ENCODE results near the gene LRRC45. TPM values are rescaled to one million over a fixed set of nuclear protein-coding genes. Genes with fewer than 3 reads are reported as not detected.

Gene LRRC45
- polyA plus RNA-seq, 1 experiment: 3.4 TPM

GRCh38 chr17:82050761-82051641 lies 27.9 kb downstream of the LRRC45 start:
- ChIA-PET CTCF (interaction anchor here (1.6 kb wide), 1 partner anchor 13 kb away, joined by 4 read pairs; the partner anchor contains the start of gene DCXR), POLR2A (interaction anchor here (0.5 to 2.2 kb wide), 3 partner anchors 13 to 48 kb away, joined by 4 to 8 read pairs (median 5); partner anchors contain the start of gene DCXR)
- no peak for TF ChIP-seq CTCF (IDR thresholded peaks at IDR 0.05; ENCODE audit: low read depth, low read length)
- H3K27me3 ChIP-seq (ENCODE audit: control insufficient read depth, insufficient read depth, low read length): no peaks in the 10 kb centered on the region
- H3K4me3 ChIP-seq (ENCODE audit: low read depth, low read length): peak overlapping the region; percentile 85
- no peak overlapping the region for H3K27ac ChIP-seq (ENCODE audit: low read depth, low read length)
- DNase-seq (ENCODE audit: low read depth, low spot score): no peak
- H3K9me3 ChIP-seq (ENCODE audit: control insufficient read depth, insufficient read depth, low read length): peaks cover 4% of the 10 kb centered on the region; the same call in 1 of the 2 replicates

GRCh38 chr17:82051776-82052637 lies 28.9 kb downstream of the LRRC45 start, which contains the start of the genes GPS1 and RFNG:
Gene GPS1, plus strand, starts transcription at chr17:82051898. Its CDS starts 34 bp downstream, at chr17:82051932.
Gene RFNG, minus strand, starts transcription at chr17:82051811. Its CDS starts 45 bp downstream, at chr17:82051766.
- Histone ChIP-seq H3K4me3 (ENCODE audit: low read depth, low read length) (peak within 1 kb of the TSS; percentile 85), H3K27ac (ENCODE audit: low read depth, low read length) (no peak within 1 kb of the TSS), H3K9me3 (ENCODE audit: control insufficient read depth, insufficient read depth, low read length) (peaks cover 4% of the 10 kb centered on the region; the same call in 1 of the 2 replicates), H3K27me3 (ENCODE audit: control insufficient read depth, insufficient read depth, low read length) (no peaks in the 10 kb centered on the region)
- ChIA-PET CTCF (no interaction called here), POLR2A (interaction anchor here (0.6 to 2.2 kb wide), 3 partner anchors 14 to 47 kb away, joined by 3 to 8 read pairs (median 4); partner anchors contain the start of gene DCXR)
- DNase-seq (ENCODE audit: low read depth, low spot score): no peak
- TF ChIP-seq CTCF (IDR thresholded peaks at IDR 0.05; ENCODE audit: low read depth, low read length): no peak

- H3K27ac ChIP-seq (ENCODE audit: low read depth, low read length): no peak overlapping the region
- CTCF ChIA-PET: no interaction called here
Measured at GRCh38 chr17:82052638-82053059, 29.5 kb downstream of the LRRC45 start.

GRCh38 chr17:82053130-82053529 lies 30.0 kb downstream of the LRRC45 start:
- H3K27me3 ChIP-seq (ENCODE audit: control insufficient read depth, insufficient read depth, low read length): no peaks in the 10 kb centered on the region
- TF ChIP-seq CTCF (IDR thresholded peaks at IDR 0.05; ENCODE audit: low read depth, low read length): no peak
- peak overlapping the region; percentile 85 for H3K4me3 ChIP-seq (ENCODE audit: low read depth, low read length)
- CTCF ChIA-PET: no interaction called here
- H3K9me3 ChIP-seq (ENCODE audit: control insufficient read depth, insufficient read depth, low read length): peaks cover 4% of the 10 kb centered on the region; the same call in 1 of the 2 replicates
- DNase-seq (ENCODE audit: low read depth, low spot score): no peak
- POLR2A ChIA-PET: no interaction called here
- no peak overlapping the region for H3K27ac ChIP-seq (ENCODE audit: low read depth, low read length)

More at GRCh38 chr17:82052638-82053059, 29.5 kb downstream of the LRRC45 start:
- DNase-seq (ENCODE audit: low read depth, low spot score): no peak
- no peaks in the 10 kb centered on the region for H3K27me3 ChIP-seq (ENCODE audit: control insufficient read depth, insufficient read depth, low read length)
- no peak for TF ChIP-seq CTCF (IDR thresholded peaks at IDR 0.05; ENCODE audit: low read depth, low read length)
- H3K9me3 ChIP-seq (ENCODE audit: control insufficient read depth, insufficient read depth, low read length): peaks cover 4% of the 10 kb centered on the region; the same call in 1 of the 2 replicates
- peak overlapping the region; percentile 85 for H3K4me3 ChIP-seq (ENCODE audit: low read depth, low read length)
- POLR2A ChIA-PET: interaction anchor here (0.6 to 2.2 kb wide), 3 partner anchors 15 to 46 kb away, joined by 3 to 8 read pairs (median 4); partner anchors contain the start of gene DCXR

All from AG04450 (cell line).